ENCODE data around the gene CFTR. TPM values are rescaled to one million over a fixed set of nuclear protein-coding genes. Genes with fewer than 3 reads are reported as not detected.
"Not testable (repeated sequence)": the region's sequence is repeated elsewhere in the genome, so short reads cannot be mapped to it uniquely, and the experiment has no call there.

The CFTR gene
- total RNA-seq, 2 experiments from 2014 or later, result not detected

GRCh38 chr7:117692338-117692737 is 212.5 kb downstream of the CFTR start:
- H3K27me3 Mint-ChIP-seq, result no peaks in the 10 kb centered on the region
- DNase-seq, result no peak
- no peak overlapping the region for H3K27ac Mint-ChIP-seq
- no peaks in the 10 kb centered on the region for H3K4me1 Mint-ChIP-seq
- H3K36me3 Mint-ChIP-seq, result no peaks in the 10 kb centered on the region
- H3K9me3 Mint-ChIP-seq, result peaks cover 3% of the 10 kb centered on the region
- H3K4me3 Mint-ChIP-seq, result no peak overlapping the region

- Mint-ChIP-seq H3K4me3 (no peak overlapping the region), H3K27me3 (no peaks in the 10 kb centered on the region), H3K27ac (no peak overlapping the region), H3K4me1 (no peaks in the 10 kb centered on the region), H3K36me3 (no peaks in the 10 kb centered on the region), H3K9me3 (peaks cover 3% of the 10 kb centered on the region)
- no peak for DNase-seq
Observed at GRCh38 chr7:117698018-117698417, 218.2 kb downstream of the CFTR start.

- no peak overlapping the region for H3K4me3 Mint-ChIP-seq
- DNase-seq, result no peak
- H3K9me3 Mint-ChIP-seq, result peaks cover 2% of the 10 kb centered on the region
- H3K27me3 Mint-ChIP-seq, result no peaks in the 10 kb centered on the region
- H3K4me1 Mint-ChIP-seq, result no peaks in the 10 kb centered on the region
- H3K27ac Mint-ChIP-seq, result no peak overlapping the region
- H3K36me3 Mint-ChIP-seq, result no peaks in the 10 kb centered on the region
Observed at GRCh38 chr7:117704063-117704462, 224.2 kb downstream of the CFTR start.

GRCh38 chr7:117705630-117706029 is 225.8 kb downstream of the CFTR start:
- Mint-ChIP-seq H3K27me3 (no peaks in the 10 kb centered on the region), H3K4me3 (no peak overlapping the region), H3K9me3 (peaks cover 2% of the 10 kb centered on the region), H3K4me1 (no peaks in the 10 kb centered on the region), H3K27ac (no peak overlapping the region), H3K36me3 (no peaks in the 10 kb centered on the region)
- no peak for DNase-seq

GRCh38 chr7:117706210-117706609 is 226.4 kb downstream of the CFTR start:
- H3K4me1 Mint-ChIP-seq, result no peaks in the 10 kb centered on the region
- no peaks in the 10 kb centered on the region for H3K36me3 Mint-ChIP-seq
- no peak overlapping the region for H3K27ac Mint-ChIP-seq
- H3K9me3 Mint-ChIP-seq, result peaks cover 2% of the 10 kb centered on the region
- DNase-seq, result no peak
- no peaks in the 10 kb centered on the region for H3K27me3 Mint-ChIP-seq
- H3K4me3 Mint-ChIP-seq, result no peak overlapping the region

GRCh38 chr7:117707080-117707479 is 227.3 kb downstream of the CFTR start:
- Mint-ChIP-seq H3K27me3 (peaks cover 4% of the 10 kb centered on the region), H3K9me3 (peaks cover 2% of the 10 kb centered on the region), H3K4me3 (no peak overlapping the region), H3K36me3 (no peaks in the 10 kb centered on the region), H3K4me1 (no peaks in the 10 kb centered on the region), H3K27ac (no peak overlapping the region)
- DNase-seq, result no peak

- not testable (repeated sequence) for H3K4me1 Mint-ChIP-seq, H3K27me3 Mint-ChIP-seq, H3K27ac Mint-ChIP-seq, DNase-seq, H3K9me3 Mint-ChIP-seq, H3K4me3 Mint-ChIP-seq, H3K36me3 Mint-ChIP-seq
Observed at GRCh38 chr7:117708173-117708572, 228.3 kb downstream of the CFTR start.

- Mint-ChIP-seq H3K36me3 (no peaks in the 10 kb centered on the region), H3K27ac (no peak overlapping the region), H3K27me3 (peaks cover 9% of the 10 kb centered on the region), H3K9me3 (no peaks in the 10 kb centered on the region), H3K4me1 (no peaks in the 10 kb centered on the region), H3K4me3 (no peak overlapping the region)
- no peak for DNase-seq
Observed at GRCh38 chr7:117711556-117711955, 231.7 kb downstream of the CFTR start.

- Mint-ChIP-seq H3K27me3 (peaks cover 9% of the 10 kb centered on the region), H3K36me3 (no peaks in the 10 kb centered on the region), H3K27ac (no peak overlapping the region), H3K4me3 (no peak overlapping the region), H3K4me1 (no peaks in the 10 kb centered on the region), H3K9me3 (no peaks in the 10 kb centered on the region)
- DNase-seq, result no peak
Observed at GRCh38 chr7:117715784-117716445, 236.1 kb downstream of the CFTR start.

GRCh38 chr7:117716707-117717299 is 237.0 kb downstream of the CFTR start:
- H3K36me3 Mint-ChIP-seq, result no peaks in the 10 kb centered on the region
- no peaks in the 10 kb centered on the region for H3K9me3 Mint-ChIP-seq
- H3K27me3 Mint-ChIP-seq, result peaks cover 5% of the 10 kb centered on the region
- DNase-seq, result no peak
- no peak overlapping the region for H3K4me3 Mint-ChIP-seq
- H3K27ac Mint-ChIP-seq, result no peak overlapping the region
- no peaks in the 10 kb centered on the region for H3K4me1 Mint-ChIP-seq

- H3K27ac Mint-ChIP-seq, result no peak overlapping the region
- no peak for DNase-seq
- no peaks in the 10 kb centered on the region for H3K36me3 Mint-ChIP-seq
- no peak overlapping the region for H3K4me3 Mint-ChIP-seq
- peaks cover 4% of the 10 kb centered on the region for H3K27me3 Mint-ChIP-seq
- H3K4me1 Mint-ChIP-seq, result no peaks in the 10 kb centered on the region
- H3K9me3 Mint-ChIP-seq, result no peaks in the 10 kb centered on the region
Observed at GRCh38 chr7:117717357-117717756, 237.5 kb downstream of the CFTR start.

Other genes with a start within 250 kb of the CFTR start
- gene WNT2, start 157.0 kb upstream of the CFTR start, total RNA-seq, result not detected
- gene ASZ1, start 52.5 kb upstream of the CFTR start, total RNA-seq, result not detected